ENCODE data around the gene SMIM33.

The SMIM33 gene

GRCh38 chr5:139472386-139473030 lies 1.7 kb downstream of the SMIM33 start:
- no peak for TF ChIP-seq FOXP2 (optimal IDR thresholded peaks at IDR 0.05; ENCODE audit: borderline replicate concordance, extremely low read depth, extremely low read length, insufficient read depth)
- no peak for TF ChIP-seq SIN3A (IDR thresholded peaks at IDR 0.05; ENCODE audit: borderline replicate concordance, insufficient read depth, low read length)
- no peak for TF ChIP-seq TAF1 (IDR thresholded peaks at IDR 0.05; ENCODE audit: borderline replicate concordance, insufficient read depth, low read length)
- no peak for TF ChIP-seq REST (IDR thresholded peaks at IDR 0.05; ENCODE audit: insufficient read depth in 1 of 2, low read depth in 2 of 2, low read length in 2 of 2)
- TF ChIP-seq POLR2AphosphoS5 (IDR thresholded peaks at IDR 0.05; ENCODE audit: low read depth, low read length) = no peak

- no peak for TF ChIP-seq REST (IDR thresholded peaks at IDR 0.05; ENCODE audit: insufficient read depth in 1 of 2, low read depth in 2 of 2, low read length in 2 of 2)
- TF ChIP-seq TAF1 (IDR thresholded peaks at IDR 0.05; ENCODE audit: borderline replicate concordance, insufficient read depth, low read length) = no peak
- TF ChIP-seq FOXP2 (optimal IDR thresholded peaks at IDR 0.05; ENCODE audit: borderline replicate concordance, extremely low read depth, extremely low read length, insufficient read depth) = no peak
These were observed 2.3 kb downstream of the SMIM33 start for GRCh38 chr5:139473105-139473504.

GRCh38 chr5:139473565-139473964 lies 2.8 kb downstream of the SMIM33 start:
- TF ChIP-seq REST (IDR thresholded peaks at IDR 0.05; ENCODE audit: insufficient read depth in 1 of 2, low read depth in 2 of 2, low read length in 2 of 2) = no peak
- TF ChIP-seq TAF1 (IDR thresholded peaks at IDR 0.05; ENCODE audit: borderline replicate concordance, insufficient read depth, low read length) = no peak
- no peak for TF ChIP-seq POLR2AphosphoS5 (IDR thresholded peaks at IDR 0.05; ENCODE audit: low read depth, low read length)
- TF ChIP-seq SIN3A (IDR thresholded peaks at IDR 0.05; ENCODE audit: borderline replicate concordance, insufficient read depth, low read length) = no peak
- no peak for TF ChIP-seq FOXP2 (optimal IDR thresholded peaks at IDR 0.05; ENCODE audit: borderline replicate concordance, extremely low read depth, extremely low read length, insufficient read depth)

- no peak for TF ChIP-seq FOXP2 (optimal IDR thresholded peaks at IDR 0.05; ENCODE audit: borderline replicate concordance, extremely low read depth, extremely low read length, insufficient read depth)
- TF ChIP-seq TAF1 (IDR thresholded peaks at IDR 0.05; ENCODE audit: borderline replicate concordance, insufficient read depth, low read length) = no peak
- no peak for TF ChIP-seq REST (IDR thresholded peaks at IDR 0.05; ENCODE audit: insufficient read depth in 1 of 2, low read depth in 2 of 2, low read length in 2 of 2)
- no peak for TF ChIP-seq SIN3A (IDR thresholded peaks at IDR 0.05; ENCODE audit: borderline replicate concordance, insufficient read depth, low read length)
- TF ChIP-seq POLR2AphosphoS5 (IDR thresholded peaks at IDR 0.05; ENCODE audit: low read depth, low read length) = no peak
These were observed 4.3 kb downstream of the SMIM33 start for GRCh38 chr5:139474890-139475791.
